ENCODE data around the gene HENMT1. TPM values are rescaled to one million over a fixed set of nuclear protein-coding genes. Genes with fewer than 3 reads are reported as not detected.

HENMT1 gene
- total and polyA plus RNA-seq, 9 of the 15 experiments (the other 6 are each of a cell fraction or from before 2014, with no cell fraction given), result not detected

GRCh38 chr1:108691942-108692723, 31.2 kb upstream of the HENMT1 start, which contains the start of gene PRPF38B (continued):
- TF ChIP-seq, protein P1, sequence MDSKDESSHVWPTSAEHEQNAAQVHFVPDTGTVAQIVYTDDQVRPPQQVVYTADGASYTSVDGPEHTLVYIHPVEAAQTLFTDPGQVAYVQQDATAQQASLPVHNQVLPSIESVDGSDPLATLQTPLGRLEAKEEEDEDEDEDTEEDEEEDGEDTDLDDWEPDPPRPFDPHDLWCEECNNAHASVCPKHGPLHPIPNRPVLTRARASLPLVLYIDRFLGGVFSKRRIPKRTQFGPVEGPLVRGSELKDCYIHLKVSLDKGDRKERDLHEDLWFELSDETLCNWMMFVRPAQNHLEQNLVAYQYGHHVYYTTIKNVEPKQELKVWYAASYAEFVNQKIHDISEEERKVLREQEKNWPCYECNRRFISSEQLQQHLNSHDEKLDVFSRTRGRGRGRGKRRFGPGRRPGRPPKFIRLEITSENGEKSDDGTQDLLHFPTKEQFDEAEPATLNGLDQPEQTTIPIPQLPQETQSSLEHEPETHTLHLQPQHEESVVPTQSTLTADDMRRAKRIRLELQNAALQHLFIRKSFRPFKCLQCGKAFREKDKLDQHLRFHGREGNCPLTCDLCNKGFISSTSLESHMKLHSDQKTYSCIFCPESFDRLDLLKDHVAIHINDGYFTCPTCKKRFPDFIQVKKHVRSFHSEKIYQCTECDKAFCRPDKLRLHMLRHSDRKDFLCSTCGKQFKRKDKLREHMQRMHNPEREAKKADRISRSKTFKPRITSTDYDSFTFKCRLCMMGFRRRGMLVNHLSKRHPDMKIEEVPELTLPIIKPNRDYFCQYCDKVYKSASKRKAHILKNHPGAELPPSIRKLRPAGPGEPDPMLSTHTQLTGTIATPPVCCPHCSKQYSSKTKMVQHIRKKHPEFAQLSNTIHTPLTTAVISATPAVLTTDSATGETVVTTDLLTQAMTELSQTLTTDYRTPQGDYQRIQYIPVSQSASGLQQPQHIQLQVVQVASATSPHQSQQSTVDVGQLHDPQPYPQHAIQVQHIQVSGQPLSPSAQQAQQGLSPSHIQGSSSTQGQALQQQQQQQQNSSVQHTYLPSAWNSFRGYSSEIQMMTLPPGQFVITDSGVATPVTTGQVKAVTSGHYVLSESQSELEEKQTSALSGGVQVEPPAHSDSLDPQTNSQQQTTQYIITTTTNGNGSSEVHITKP (IDR thresholded peaks at IDR 0.05; ENCODE audit: partially characterized antibody), result no peak
- TF ChIP-seq ZNF121 (CRISPR knock-in tag; conservative IDR thresholded peaks at IDR 0.05) (no peak), SMAD4 (CRISPR knock-in tag; conservative IDR thresholded peaks at IDR 0.05) (peak; percentile 16; the same call in 1 of the 2 replicates), RBBP5 (IDR thresholded peaks at IDR 0.05; ENCODE audit: borderline replicate concordance, insufficient read depth, low read length, poor library complexity, severe bottlenecking) (peak; percentile 99), ZBTB17 (CRISPR knock-in tag; IDR thresholded peaks at IDR 0.05) (peak; percentile 66; the same call in 1 of the 2 replicates), NEUROD1 (IDR thresholded peaks at IDR 0.05; ENCODE audit: borderline replicate concordance, low read depth, low read length, partially characterized antibody) (peak; percentile 11), FOXA1 (IDR thresholded peaks at IDR 0.05; ENCODE audit: borderline replicate concordance) (no peak), KDM1A (IDR thresholded peaks at IDR 0.05) (peak in 1 of 2 experiments; percentile 95; a peak in 2 of 4 replicates), TSC22D4 (tag; IDR thresholded peaks at IDR 0.05) (no peak), MTF1 (CRISPR knock-in tag; IDR thresholded peaks at IDR 0.05; ENCODE audit: borderline replicate concordance) (no peak), JUNB (CRISPR knock-in tag; conservative IDR thresholded peaks at IDR 0.05) (no peak), TOE1 (IDR thresholded peaks at IDR 0.05; ENCODE audit: borderline replicate concordance) (peak; percentile 71), TOE1 (CRISPR knock-in tag; IDR thresholded peaks at IDR 0.05; ENCODE audit: borderline replicate concordance, low read depth) (no peak; the same call in 1 of the 2 replicates), IRF1 (CRISPR knock-in tag; IDR thresholded peaks at IDR 0.05; ENCODE audit: borderline replicate concordance) (no peak), ZNF76 (CRISPR knock-in tag; IDR thresholded peaks at IDR 0.05; ENCODE audit: borderline replicate concordance) (no peak), ZNF316 (IDR thresholded peaks at IDR 0.05) (0 out of 2 replicates have a peak, but pooled peaks have one; percentile 1)
- TF ChIP-seq, protein P2, sequence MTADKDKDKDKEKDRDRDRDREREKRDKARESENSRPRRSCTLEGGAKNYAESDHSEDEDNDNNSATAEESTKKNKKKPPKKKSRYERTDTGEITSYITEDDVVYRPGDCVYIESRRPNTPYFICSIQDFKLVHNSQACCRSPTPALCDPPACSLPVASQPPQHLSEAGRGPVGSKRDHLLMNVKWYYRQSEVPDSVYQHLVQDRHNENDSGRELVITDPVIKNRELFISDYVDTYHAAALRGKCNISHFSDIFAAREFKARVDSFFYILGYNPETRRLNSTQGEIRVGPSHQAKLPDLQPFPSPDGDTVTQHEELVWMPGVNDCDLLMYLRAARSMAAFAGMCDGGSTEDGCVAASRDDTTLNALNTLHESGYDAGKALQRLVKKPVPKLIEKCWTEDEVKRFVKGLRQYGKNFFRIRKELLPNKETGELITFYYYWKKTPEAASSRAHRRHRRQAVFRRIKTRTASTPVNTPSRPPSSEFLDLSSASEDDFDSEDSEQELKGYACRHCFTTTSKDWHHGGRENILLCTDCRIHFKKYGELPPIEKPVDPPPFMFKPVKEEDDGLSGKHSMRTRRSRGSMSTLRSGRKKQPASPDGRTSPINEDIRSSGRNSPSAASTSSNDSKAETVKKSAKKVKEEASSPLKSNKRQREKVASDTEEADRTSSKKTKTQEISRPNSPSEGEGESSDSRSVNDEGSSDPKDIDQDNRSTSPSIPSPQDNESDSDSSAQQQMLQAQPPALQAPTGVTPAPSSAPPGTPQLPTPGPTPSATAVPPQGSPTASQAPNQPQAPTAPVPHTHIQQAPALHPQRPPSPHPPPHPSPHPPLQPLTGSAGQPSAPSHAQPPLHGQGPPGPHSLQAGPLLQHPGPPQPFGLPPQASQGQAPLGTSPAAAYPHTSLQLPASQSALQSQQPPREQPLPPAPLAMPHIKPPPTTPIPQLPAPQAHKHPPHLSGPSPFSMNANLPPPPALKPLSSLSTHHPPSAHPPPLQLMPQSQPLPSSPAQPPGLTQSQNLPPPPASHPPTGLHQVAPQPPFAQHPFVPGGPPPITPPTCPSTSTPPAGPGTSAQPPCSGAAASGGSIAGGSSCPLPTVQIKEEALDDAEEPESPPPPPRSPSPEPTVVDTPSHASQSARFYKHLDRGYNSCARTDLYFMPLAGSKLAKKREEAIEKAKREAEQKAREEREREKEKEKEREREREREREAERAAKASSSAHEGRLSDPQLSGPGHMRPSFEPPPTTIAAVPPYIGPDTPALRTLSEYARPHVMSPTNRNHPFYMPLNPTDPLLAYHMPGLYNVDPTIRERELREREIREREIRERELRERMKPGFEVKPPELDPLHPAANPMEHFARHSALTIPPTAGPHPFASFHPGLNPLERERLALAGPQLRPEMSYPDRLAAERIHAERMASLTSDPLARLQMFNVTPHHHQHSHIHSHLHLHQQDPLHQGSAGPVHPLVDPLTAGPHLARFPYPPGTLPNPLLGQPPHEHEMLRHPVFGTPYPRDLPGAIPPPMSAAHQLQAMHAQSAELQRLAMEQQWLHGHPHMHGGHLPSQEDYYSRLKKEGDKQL (CRISPR knock-in tag; IDR thresholded peaks at IDR 0.05; ENCODE audit: borderline replicate concordance), result no peak
